Daoy (cell line): Measurements from ENCODE around the gene MICOS13. TPM values are rescaled to one million over a fixed set of nuclear protein-coding genes. Genes with fewer than 3 reads are reported as not detected.
"Not testable (repeated sequence)": the region's sequence is repeated elsewhere in the genome, so short reads cannot be mapped to it uniquely, and the experiment has no call there.

Source experiments
- DNase-seq: peaks from one replicate; pipeline ENCODE4 v3.0.0-alpha.2; 2015; ENCODE audit warnings: low read depth
- total RNA-seq: library from RNA; depleted of rRNA; stranded (reverse); fragments of >200 nt; shearing (Covaris generic); gene quantifications from 2 replicates; pipeline ENCODE4 v1.2.3, GENCODE V29; 2014

MICOS13 gene
- total RNA-seq, 1 experiment from 2014 or later = 70.3 TPM

DNA sequence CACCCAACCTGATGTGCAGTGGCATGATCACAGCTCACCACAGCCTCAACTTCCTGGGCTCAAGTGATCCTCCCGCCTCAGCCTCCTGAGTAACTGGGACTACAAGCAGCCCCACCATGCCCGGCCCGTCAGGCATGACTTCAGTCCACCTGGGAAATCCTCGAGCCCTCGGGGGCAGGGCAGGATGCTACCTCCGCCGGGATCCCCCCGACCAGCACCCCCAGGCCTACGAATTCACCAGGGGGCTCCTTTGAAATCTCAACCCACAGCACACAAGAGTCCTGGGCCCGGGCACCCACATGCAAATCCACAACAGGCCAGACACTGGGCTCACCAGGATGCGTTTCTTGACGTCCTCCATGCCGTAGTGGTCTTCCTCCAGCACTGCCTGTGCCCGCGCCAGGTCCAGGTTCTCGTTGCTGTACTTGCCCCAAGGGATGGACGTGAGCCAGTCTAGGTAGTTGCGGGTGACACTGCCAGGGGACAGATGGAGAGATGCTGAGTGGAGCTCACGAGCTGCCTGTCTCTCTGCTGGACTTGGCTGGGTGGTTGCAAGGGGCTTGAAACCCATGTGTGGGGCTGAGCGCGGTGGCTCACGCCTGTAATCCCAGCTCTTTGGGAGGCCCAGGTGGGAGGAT, 20.3 kb upstream of the MICOS13 start:
- peak; percentile 16 for DNase-seq

DNA sequence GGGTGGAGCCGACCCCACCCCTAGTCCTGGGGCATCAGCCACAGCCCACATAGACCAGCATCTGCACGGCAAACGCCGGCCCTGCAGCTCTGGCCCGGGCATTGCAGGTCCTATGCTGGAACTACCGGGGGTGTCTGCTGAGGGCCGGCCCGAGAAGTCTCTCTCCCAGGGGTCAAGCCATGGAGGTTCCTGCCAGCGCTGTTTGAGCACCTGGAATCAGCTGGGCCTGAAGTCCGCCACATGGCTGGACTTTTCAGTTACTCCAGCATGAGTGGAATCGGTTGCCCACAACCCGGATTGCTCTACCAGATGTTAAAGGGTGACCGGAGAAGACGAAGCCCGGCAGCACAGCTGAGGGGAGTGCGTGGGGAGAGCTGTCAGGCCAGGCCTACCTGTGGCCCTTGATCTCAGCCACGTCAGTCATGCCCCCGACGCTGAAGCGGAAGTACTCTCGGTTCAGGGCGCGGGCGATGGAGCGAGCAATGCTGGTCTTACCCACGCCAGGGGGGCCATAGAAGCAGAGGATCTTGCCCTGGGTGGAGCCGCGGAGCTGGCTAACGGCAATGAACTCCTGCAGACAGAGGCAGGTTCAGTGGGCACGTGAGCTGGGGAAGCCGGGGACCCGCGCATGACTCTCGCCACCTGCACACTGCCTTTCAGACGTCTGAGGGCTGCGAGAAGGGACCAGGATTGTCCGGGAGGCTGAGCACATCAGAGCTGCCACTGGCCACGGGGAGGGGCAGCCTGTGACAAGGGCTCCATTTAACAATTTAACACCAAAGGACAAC, 18.5 kb upstream of the MICOS13 start:
- DNase-seq = peak; percentile 22

DNA sequence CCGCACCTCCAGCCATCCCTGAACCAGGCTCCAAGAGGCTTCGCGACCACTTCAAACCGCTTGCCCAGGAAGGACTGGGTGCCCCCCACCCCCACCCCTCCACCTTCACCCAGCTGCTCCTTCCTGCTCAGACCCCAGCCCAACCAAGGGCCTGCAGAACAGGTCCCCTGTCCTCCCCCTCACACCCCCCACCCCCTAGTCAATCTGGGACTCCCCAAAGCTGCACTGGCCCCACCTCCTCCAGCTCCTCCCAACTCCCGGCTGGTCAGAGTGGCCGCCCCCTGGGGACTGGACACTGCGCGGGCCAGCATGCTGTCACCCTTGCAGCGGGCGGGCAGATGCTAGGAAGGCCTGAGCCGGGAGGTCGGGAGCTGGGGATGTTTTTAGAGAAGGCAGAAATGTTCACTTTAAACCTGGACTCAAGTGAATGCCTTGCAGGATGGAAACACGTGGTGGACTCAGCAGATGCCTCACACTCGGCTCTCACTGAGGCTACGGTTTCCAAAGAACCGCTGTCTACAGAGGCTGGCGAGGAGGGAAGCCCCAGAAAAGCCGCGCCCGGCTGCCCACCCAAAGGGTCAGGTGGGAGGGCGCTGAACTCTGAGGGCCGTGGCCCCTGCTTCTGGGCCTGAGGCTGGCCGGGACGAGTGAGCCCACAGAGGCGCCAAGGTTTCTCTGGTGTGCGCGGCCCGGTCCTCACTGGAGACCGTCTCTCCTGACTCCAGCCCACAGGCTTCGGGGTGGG, 17.7 kb upstream of the MICOS13 start:
- DNase-seq = peak; percentile 49

DNA sequence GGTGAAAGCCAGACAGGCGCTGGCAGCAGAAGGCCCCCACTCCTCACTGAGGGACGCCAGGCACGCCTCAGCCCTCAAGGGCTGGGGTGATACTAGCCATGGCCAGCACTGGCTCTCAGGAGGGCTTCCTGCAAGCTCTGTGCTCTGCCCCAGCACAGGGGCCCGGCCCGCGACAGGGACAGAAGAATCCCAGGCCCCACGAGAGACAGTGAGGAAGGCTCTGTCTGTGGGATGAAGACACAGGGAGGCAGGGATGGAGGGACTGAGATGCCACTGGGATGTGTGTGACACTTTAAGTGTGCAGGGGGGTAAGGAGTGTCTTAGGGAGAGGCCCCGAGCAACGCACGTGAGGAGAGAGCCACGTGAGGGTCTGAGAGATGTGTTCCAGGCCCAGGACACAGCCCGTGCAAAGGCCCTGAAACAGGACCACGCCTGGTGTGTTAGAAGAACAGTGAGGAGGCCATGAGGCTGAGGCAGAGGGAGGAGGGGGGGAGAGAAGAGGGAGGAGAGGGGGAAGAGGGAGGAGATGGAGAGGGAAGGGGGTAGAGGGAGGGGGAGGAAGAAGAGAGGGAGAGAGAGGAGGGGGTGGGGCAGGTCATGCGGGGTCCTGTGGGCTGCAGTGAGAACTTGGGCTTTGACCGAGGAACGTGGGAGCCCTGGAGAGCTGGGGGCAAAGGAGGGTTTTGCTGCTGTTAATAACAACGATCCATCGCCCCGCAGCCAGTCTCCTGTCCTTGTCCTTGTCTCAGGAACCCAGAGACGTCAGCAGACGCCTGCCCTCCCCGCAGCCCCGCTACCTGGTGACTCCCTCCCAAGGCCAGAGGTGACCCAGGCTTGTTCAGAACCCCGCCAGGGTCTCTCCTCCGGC, 16.9 kb upstream of the MICOS13 start:
- DNase-seq = peak; percentile 58

DNA sequence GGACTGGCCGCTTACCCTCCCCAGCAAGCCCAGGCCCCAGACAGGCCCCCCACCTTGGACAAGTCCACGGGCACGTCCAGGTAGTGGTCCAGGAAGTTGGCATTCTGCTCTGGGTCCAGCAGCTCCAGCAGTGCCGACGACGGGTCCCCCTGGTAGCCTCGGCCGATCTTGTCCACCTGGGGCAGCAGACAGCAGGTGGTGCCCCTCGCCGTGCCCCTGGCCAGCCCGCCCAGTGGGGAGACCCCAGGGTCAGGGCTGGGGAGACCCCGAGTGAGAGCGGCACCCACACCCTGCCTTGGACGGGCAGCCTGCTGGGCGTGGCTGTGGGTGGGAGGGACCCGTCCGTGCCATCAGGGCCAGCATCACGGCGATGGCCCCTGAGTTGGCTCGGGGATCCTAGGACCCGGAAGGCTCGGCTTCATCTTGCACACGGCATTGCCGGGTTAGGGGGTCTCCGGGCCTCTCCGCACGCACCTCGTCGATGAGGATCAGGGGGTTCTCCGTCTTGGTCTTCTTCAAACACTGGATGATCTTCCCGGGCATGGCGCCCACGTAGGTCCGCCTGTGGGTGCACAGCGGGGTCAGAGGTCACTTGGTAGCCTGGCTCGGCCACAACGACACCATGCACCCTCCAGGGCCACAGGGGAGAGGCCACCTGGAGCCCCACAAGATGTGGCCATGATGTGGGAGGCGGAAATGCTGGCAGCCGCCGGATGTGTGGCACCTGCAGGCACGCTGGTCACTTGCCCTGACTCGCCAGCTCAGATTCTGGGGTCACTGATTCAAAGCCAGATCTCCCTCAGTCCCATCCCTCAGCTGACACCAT, 16.1 kb upstream of the MICOS13 start:
- DNase-seq = peak; percentile 47

DNA sequence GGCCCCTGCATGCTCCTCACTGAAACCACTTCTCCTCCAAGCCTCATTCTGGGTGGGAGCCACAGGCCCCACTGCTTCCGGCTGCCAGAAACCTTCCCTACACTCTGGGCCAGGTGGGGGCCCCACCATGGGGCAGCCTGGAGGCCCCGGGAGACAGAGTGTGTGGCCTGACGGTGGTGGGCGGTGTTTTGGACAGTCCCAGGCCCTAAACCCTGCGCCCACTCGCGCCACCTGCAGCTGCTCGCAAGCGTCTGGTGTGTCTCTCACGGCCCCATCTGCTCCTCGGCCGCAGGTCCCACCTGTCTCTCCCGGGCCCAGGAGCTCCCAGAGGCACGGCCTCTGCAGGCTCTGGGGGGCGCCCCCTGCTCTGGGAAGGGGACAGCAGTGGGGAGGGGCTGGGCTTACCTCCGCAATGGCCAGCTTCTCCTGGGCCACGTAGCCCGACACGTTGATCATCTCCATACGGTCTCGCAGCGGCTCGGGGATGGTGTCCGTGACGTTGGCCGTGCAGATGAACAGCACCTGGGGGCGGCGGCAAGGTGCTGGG, 15.4 kb upstream of the MICOS13 start:
- peak; percentile 40 for DNase-seq

DNA sequence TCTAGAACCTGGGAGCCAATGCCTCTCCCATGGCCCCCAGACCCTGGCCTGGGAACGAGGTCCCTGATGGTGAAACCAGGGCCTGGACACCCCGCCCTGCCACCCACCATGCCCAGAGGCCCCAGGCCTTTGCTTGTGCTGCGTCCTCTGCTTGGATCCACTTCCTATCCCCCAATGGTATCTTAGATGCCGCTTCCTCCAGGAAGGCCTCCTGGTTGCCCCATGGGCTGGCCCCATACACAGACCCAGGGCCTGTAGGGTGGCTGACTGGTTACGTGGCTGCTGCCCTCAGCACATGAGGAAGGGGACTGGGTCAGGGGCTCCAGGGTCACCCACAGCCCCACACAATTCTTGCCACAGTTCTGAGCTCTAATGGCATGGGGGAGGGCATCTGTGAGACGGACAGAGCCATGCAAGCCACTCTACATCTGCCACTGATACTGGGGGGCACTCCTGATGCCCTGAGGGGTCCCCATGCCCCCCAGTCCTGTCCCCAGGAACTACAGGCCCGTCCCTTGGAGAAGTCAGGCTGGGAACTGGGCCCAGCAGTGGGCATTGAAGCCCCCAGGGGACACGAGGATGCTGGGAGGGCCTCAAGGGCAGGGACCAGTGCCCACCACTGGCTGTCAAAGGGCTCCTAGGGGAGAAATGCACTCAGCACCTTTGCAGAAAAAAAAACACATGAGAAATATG, 14.8 kb upstream of the MICOS13 start:
- peak; percentile 32 for DNase-seq

DNA sequence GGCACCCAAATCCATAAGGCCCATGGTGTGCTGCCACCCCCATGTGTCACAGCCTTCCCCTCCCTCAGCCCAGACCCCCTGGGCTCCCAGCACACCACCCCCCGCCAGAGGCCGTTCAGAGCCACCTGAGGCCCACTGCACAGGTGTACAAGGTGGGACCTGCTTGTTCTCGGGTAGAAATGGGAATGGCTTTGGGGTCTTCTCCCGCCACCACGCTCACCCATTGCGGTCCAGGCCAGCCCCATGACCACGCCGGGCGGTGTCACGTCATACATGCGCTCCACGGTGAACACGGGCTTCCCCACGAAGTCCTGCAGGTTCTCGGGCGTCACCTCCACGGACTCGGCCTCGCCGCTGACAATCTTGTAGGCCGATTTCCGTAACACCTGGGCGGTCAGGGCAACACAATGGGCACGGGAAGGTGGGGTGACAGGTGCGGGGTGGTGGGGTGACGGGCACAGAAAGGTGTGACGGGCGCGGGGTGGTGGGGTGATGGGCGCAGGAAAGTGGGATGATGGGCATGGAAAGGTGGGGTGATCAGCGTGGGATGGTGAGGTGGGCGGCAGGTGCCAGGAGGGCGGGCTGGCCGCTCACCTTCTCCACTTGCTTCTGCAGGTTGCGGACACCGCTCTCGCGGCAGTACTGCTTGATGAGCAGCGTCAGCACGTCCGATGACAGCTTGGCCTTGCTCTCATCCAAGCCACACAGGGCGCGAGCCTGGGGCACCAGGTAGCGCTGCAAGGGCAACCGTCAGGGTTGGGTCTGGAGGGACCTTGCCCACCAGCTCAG, 14.0 kb upstream of the MICOS13 start:
- no peak for DNase-seq

DNA sequence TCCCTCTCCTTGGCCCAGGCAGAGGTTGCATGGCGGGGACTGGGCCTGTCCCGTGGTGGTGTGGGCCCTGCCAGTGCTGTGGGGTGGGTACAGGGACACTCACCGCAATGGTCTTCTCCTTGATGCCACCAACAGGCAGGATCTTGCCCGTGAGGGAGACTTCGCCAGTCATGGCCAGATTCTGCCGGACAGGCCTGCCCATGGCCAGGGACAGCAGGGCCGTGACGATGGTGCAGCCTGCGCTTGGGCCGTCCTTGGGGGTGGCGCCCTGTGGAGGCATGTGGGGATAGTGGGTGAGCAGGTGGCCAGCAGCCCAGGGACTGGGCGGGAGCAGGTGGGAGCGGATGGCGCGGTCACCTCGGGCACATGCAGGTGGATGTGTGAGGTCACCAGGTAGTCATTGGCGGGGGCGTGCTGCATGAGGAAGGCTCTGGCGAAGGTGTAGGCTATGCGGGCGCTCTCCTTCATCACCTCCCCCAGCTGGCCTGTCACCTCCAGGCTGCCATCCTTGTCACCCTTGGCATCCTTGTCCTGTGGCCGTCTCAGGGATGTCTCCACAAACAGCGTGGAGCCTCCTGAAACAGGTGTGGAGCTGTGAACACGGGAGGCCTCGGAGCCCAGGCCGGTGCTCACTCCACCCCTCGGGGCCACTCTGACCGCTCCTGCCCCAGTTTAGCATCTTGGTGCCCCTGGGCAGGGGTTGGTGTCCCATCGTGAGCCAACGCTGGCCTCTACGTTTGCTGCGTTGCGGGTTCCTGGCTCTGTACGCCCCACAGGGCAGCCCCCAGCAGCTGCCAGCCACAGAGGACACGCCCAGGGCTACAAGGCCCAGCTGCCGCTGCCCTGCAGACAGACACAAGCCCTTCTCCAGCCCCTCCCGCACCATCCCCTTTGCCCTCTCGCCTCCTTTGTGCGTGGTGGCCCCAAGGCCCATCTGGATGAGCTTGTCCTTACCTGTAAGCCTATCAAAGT, 13.2 kb upstream of the MICOS13 start:
- no peak for DNase-seq

DNA sequence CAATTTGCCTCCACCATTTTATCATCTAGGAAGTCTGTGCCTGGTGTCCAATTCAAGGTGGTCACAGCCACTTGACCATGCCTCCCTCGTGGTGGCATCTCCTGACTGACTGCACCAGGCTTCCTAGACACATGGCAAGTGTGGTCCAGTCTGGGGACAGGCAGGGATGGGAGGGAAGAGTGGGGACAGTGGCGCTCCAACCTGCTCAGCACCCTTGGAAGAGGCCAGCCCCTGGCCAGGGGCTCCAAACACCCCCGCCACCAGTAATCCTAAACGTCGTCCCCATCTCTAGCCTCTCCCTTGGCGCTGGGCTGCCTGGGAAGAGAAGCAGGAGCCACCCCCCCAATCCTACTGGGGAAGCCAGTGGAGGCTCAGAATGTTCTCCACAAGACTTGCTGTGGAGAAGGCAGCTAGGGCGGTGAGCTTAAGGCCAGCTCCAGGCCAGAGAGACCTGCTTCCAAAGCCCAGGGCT, 12.4 kb upstream of the MICOS13 start:
- no peak for DNase-seq

DNA sequence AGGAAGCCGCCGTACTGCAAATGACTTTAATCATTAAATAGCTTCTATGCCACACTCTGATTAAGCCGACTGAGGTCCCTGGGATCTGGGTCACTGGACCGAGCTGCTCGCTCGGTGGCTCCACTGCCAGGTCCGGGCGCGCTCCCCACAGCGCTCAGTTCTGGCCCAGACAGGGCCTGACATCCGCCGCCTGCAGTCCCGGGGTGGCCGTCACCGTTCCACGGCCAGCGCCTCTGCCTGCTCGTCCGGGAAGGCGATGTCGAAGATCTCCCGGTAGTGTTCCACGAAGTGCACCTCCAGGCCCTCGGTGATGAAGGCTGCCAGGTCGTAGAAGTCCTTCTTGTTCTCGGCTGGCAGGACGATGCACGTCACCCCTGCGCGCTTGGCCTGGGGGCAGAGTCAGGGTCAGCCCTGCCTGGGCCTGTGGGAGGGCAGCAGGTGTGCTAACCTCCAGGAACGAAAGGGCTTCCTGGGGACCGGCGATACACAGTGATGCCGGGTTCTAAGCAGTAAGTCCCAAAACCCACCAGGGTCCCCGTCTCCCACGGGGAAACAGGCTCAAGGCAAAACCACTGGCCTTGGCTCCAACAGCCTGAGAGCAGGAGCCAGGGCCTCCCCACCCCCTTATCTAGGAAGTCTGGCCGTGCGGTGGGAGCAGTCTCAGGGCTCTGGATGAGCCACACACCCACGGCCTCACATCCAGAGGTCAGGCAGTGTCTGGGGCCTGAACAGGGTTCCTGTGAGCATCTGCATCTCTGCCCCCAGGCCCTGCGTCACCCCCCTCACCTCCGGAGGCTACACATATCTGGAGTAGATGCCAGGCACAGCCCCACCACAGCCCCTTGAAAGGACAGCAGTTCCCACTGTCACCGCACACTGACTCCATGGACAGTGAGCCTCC, 11.8 kb upstream of the MICOS13 start:
- DNase-seq = peak; percentile 10

DNA sequence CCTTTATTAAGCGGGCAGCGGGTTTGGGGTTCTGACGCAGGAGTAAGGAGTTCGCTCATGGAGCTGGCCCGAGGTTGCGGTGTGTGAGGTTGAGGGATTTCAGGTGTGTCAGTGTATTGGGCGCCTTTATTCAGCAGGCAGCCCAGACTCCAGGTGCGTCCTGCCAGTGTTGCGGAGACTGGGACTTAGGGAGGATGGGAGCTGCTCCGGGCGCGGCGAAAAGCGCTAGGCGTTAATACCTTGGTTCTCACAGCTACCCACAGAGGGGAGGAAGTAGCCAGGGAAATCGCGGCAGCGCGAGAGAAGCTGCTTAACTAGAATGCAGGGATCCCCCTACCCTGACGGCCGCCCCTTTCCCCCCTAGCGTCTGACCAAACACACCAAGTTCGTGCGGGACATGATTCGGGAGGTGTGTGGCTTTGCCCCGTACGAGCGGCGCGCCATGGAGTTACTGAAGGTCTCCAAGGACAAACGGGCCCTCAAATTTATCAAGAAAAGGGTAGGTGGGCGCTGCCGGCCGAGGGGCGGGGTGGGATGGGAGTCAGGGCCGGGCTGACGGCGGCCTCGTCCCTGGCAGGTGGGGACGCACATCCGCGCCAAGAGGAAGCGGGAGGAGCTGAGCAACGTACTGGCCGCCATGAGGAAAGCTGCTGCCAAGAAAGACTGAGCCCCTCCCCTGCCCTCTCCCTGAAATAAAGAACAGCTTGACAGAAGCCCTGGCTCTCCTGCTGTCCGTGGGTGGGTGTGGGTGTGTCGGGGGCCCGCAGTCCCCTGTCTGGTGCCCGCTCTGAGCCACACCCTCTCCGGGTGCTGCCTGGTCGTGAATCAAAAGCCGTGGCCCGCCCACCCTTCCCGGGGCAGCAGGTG, 10.9 kb upstream of the MICOS13 start:
- peak; percentile 59 for DNase-seq

DNA sequence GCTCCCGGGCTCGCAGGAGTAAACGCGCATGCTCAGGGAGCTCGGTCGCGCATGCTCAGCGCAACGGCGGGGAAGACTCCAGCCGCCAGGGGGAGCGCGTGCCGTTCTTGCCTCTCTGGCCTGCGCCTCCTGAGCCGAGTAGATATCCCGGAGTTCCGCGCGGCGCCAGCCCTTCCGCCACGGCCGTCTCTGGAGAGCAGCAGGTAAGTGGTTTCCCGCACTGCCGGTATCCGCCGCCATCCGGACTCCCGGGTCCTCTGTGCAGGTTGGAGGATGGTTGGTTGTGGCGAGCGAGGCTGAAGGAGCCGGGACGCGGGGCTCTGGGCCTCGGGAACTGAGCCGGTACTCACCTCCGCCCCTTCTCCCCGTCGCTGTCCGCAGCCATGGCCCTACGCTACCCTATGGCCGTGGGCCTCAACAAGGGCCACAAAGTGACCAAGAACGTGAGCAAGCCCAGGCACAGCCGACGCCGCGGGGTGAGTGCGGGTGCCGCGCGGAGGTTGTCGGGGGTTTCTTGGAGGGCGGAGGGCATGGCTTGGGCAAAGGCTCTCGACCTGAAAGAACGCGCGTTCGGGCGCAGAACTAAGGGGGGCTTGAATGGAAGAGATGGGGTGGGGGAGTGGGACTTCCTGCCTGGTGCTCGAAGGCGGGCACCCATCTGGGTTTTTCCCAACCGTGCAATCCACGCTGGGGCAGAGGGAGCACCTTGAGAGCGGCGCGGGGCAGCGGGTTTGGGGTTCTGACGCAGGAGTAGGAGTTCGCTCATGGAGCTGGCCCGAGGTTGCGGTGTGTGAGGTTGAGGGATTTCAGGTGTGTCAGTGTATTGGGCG, 10.0 kb upstream of the MICOS13 start, which contains the start of gene RPL36:
Gene RPL36 (plus strand): TSS at position 171 of the 830 bp plus-strand sequence. CDS start 213 bp downstream, at position 384.
- DNase-seq = peak; percentile 99

DNA sequence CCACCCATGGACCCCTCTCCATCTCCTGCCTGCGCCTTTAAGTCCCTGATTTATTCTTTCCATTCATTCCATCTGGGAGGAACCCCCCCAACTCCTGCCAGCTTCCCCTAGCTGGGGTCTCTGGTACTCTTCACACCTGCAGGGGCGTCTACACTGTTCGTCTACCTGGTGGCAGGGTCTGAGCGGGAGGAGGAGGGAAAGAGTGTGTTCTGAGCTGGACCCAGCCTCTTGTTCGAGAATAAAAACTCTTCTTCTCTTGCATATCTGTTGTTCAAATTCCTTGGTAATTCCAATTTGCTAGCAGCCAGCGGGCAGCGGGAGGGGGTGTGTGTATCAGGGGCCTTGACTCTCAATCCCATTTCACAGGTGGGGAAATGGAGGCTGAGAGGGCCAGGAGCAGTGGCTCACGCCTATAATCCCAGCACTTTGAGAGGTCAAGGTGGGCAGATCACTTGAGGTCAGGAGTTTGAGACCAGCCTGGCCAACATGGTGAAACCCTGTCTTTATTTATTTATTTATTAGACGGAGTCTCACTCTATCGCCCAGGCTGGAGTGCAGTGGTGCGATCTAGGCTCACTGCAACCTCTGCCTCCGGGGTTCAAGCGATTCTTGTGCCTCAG, 8.1 kb upstream of the MICOS13 start:
- DNase-seq = not testable (repeated sequence)
